CD4-positive, alpha-beta memory T cell (primary cell): ENCODE measurements around the gene MX2. TPM values are rescaled to one million over a fixed set of nuclear protein-coding genes. Genes with fewer than 3 reads are reported as not detected.
"Not testable (repeated sequence)": the region's sequence is repeated elsewhere in the genome, so short reads cannot be mapped to it uniquely, and the experiment has no call there.

ENCODE experiments used
- CTCF ChIA-PET: fragments of 350-600 bp; sonication (Branson Sonifier 250); formaldehyde crosslinking; loops from one replicate; lab custom pipeline; 2021; ENCODE audit warnings: inconsistent platforms; ENCODE audit not compliant: partially characterized antibody; lab: Charles Lee
- POLR2A ChIA-PET: fragments of 350-600 bp; sonication (Branson Sonifier 250); formaldehyde crosslinking; loops from one replicate; lab custom pipeline; 2021; ENCODE audit not compliant: partially characterized antibody; lab: Charles Lee
- DNase-seq, 5 donors: peaks; one replicate each; pipeline versions ENCODE4 v3.0.0 to v3.0.0-alpha.2; 2020 to 2022; ENCODE audit warnings: mixed read lengths in 1 of 5
- H3K27ac ChIP-seq: one replicate; pipeline ENCODE4 v1.7.0; 2013; ENCODE audit warnings: low read depth, low read length
- H3K27me3 ChIP-seq: 2 replicates; pipeline ENCODE4 v1.7.0; 2013; ENCODE audit warnings: mild to moderate bottlenecking, low read length, moderate library complexity; ENCODE audit not compliant: insufficient read depth
- H3K36me3 ChIP-seq: 2 replicates; pipeline ENCODE4 v1.7.0; 2013; ENCODE audit warnings: mild to moderate bottlenecking, low read length, moderate library complexity; ENCODE audit not compliant: insufficient read depth
- H3K4me1 ChIP-seq: 2 replicates; pipeline ENCODE4 v1.7.0; 2013; ENCODE audit warnings: mild to moderate bottlenecking, low read length, moderate library complexity; ENCODE audit not compliant: insufficient read depth
- H3K4me3 ChIP-seq, 2 donors: one replicate each; pipeline ENCODE4 v1.7.0; 2013; ENCODE audit warnings: low read length in 2 of 2, mild to moderate bottlenecking in 1 of 2
- H3K9me3 ChIP-seq, 2 donors: one replicate each; pipeline ENCODE4 v1.7.0; 2013; ENCODE audit warnings: low read length in 2 of 2, control low read depth in 1 of 2; ENCODE audit not compliant: control insufficient read depth in 1 of 2
- H3K27ac Mint-ChIP-seq, 7 donors: one replicate each; pipeline ENCODE4 v1.8.0; 2020 to 2021; ENCODE audit warnings: mixed read lengths in 7 of 7, mild to moderate bottlenecking in 6 of 7, inconsistent platforms in 3 of 7, moderate library complexity in 3 of 7
- H3K27me3 Mint-ChIP-seq, 2 donors: one replicate each; pipeline ENCODE4 v1.8.0; 2020 to 2021; ENCODE audit warnings: mixed read lengths in 2 of 2
- H3K36me3 Mint-ChIP-seq, 2 donors: one replicate each; pipeline ENCODE4 v1.8.0; 2020 to 2021; ENCODE audit warnings: mixed read lengths in 2 of 2, inconsistent platforms in 1 of 2, mild to moderate bottlenecking in 1 of 2
- H3K4me1 Mint-ChIP-seq, 4 donors: one replicate each; pipeline ENCODE4 v1.8.0; 2020 to 2021; ENCODE audit warnings: mixed read lengths in 4 of 4, mild to moderate bottlenecking in 1 of 4
- H3K4me3 Mint-ChIP-seq, 8 donors: one replicate each; pipeline ENCODE4 v1.8.0; 2020 to 2021; ENCODE audit warnings: mixed read lengths in 8 of 8, mild to moderate bottlenecking in 7 of 8, moderate library complexity in 6 of 8, inconsistent platforms in 3 of 8
- H3K9me3 Mint-ChIP-seq, 8 donors: one replicate each; pipeline ENCODE4 v1.8.0; 2020 to 2021; ENCODE audit warnings: mixed read lengths in 8 of 8, mild to moderate bottlenecking in 5 of 8, inconsistent platforms in 3 of 8, moderate library complexity in 1 of 8
- intact Hi-C: fragments of 100-400 bp; cut with micrococcal nuclease; formaldehyde crosslinking; loops from one replicate; pipeline ENCODE4 v1.15.1; 2023
- polyA plus RNA-seq, 2 donors: library from polyadenylated mRNA; unstranded; fragments of 300-500 nt; fragmentation: Illumina TruSeq; gene quantifications; one replicate each; pipeline ENCODE4 v1.2.3, GENCODE V29; 2021
- total RNA-seq, 2 experiments: library from RNA; stranded (reverse); gene quantifications; one replicate each; pipeline ENCODE4 v1.2.3, GENCODE V29; 2021

Gene MX2
- total and polyA plus RNA-seq, 4 experiments from 2014 or later, result 29.6 to 107 (median 72.8) TPM

GRCh38 chr21:41407541-41408460 lies 46.0 kb downstream of the MX2 start:
- H3K4me1 ChIP-seq, result no peaks in the 10 kb centered on the region

GRCh38 chr21:41410361-41410760 lies 48.5 kb downstream of the MX2 start:
- H3K4me1 Mint-ChIP-seq, result peaks cover 0 to 7% (median 0%) of the 10 kb centered on the region in 4 donors
- Histone ChIP-seq H3K4me1 (no peaks in the 10 kb centered on the region), H3K27me3 (no peaks in the 10 kb centered on the region), H3K4me3 (no peak overlapping the region), H3K9me3 (no peaks in the 10 kb centered on the region), H3K27ac (no peak overlapping the region), H3K36me3 (peaks cover 28% of the 10 kb centered on the region)
- intact Hi-C loops, result no loop called here
- H3K27ac Mint-ChIP-seq, result peak overlapping the region in 1 of 7 donors; percentile 39
- no peak overlapping the region for H3K4me3 Mint-ChIP-seq
- ChIA-PET POLR2A (interaction anchor here (3.4 kb wide), 1 partner anchor 14 kb away, joined by 19 read pairs; the partner anchor contains the start of gene MX1), CTCF (interaction anchor here (2.1 kb wide), 1 partner anchor 127 kb away, joined by 15 read pairs; no protein-coding TSS in a partner anchor)
- H3K27me3 Mint-ChIP-seq, result no peaks in the 10 kb centered on the region
- peaks cover 53 to 68% of the 10 kb centered on the region in 2 donors for H3K36me3 Mint-ChIP-seq
- DNase-seq, result no peak
- H3K9me3 Mint-ChIP-seq, result peaks cover 0 to 44% (median 35%) of the 10 kb centered on the region in 8 donors

More at GRCh38 chr21:41407541-41408460, 46.0 kb downstream of the MX2 start:
- no peak overlapping the region for H3K27ac ChIP-seq
- no peaks in the 10 kb centered on the region for H3K9me3 ChIP-seq
- POLR2A ChIA-PET, result no interaction called here
- no peak for DNase-seq
- H3K4me3 Mint-ChIP-seq, result no peak overlapping the region
- peaks cover 0 to 7% (median 0%) of the 10 kb centered on the region in 4 donors for H3K4me1 Mint-ChIP-seq
- CTCF ChIA-PET, result no interaction called here
- H3K27me3 Mint-ChIP-seq, result no peaks in the 10 kb centered on the region
- intact Hi-C loops, result no loop called here
- no peak overlapping the region for H3K4me3 ChIP-seq
- H3K27me3 ChIP-seq, result no peaks in the 10 kb centered on the region
- H3K36me3 ChIP-seq, result peaks cover 48% of the 10 kb centered on the region
- peaks cover 67 to 85% of the 10 kb centered on the region in 2 donors for H3K36me3 Mint-ChIP-seq
- H3K9me3 Mint-ChIP-seq, result peaks cover 0 to 28% (median 22%) of the 10 kb centered on the region in 8 donors
- peak overlapping the region in 1 of 7 donors; percentile 15 for H3K27ac Mint-ChIP-seq

GRCh38 chr21:41410767-41411448 lies 49.1 kb downstream of the MX2 start:
- no peaks in the 10 kb centered on the region for H3K4me1 ChIP-seq
- peaks cover 27% of the 10 kb centered on the region for H3K36me3 ChIP-seq
- ChIA-PET CTCF (interaction anchor here (2.1 kb wide), 1 partner anchor 127 kb away, joined by 15 read pairs; no protein-coding TSS in a partner anchor), POLR2A (interaction anchor here (3.4 kb wide), 1 partner anchor 14 kb away, joined by 19 read pairs; the partner anchor contains the start of gene MX1)
- no peaks in the 10 kb centered on the region for H3K27me3 ChIP-seq
- Mint-ChIP-seq H3K4me1 (peaks cover 0 to 7% (median 0%) of the 10 kb centered on the region in 4 donors), H3K27me3 (no peaks in the 10 kb centered on the region), H3K9me3 (peaks cover 0 to 46% (median 35%) of the 10 kb centered on the region in 8 donors), H3K4me3 (no peak overlapping the region), H3K27ac (peak overlapping the region in 2 of 7 donors; percentile 29 to 63), H3K36me3 (peaks cover 53 to 67% of the 10 kb centered on the region in 2 donors)
- DNase-seq, result no peak
- H3K9me3 ChIP-seq, result no peaks in the 10 kb centered on the region
- intact Hi-C loops, result no loop called here
- no peak overlapping the region for H3K27ac ChIP-seq
- H3K4me3 ChIP-seq, result no peak overlapping the region

- Histone ChIP-seq H3K9me3 (no peaks in the 10 kb centered on the region), H3K4me3 (no peak overlapping the region), H3K27ac (no peak overlapping the region), H3K27me3 (no peaks in the 10 kb centered on the region), H3K4me1 (no peaks in the 10 kb centered on the region), H3K36me3 (peaks cover 26% of the 10 kb centered on the region)
- intact Hi-C loops, result no loop called here
- Mint-ChIP-seq H3K27me3 (no peaks in the 10 kb centered on the region), H3K9me3 (peaks cover 0 to 46% (median 35%) of the 10 kb centered on the region in 8 donors), H3K27ac (peak overlapping the region in 3 of 7 donors; percentile 19 to 35 (median 29)), H3K4me1 (peaks cover 0 to 7% (median 0%) of the 10 kb centered on the region in 4 donors), H3K4me3 (no peak overlapping the region), H3K36me3 (peaks cover 46 to 62% of the 10 kb centered on the region in 2 donors)
- POLR2A ChIA-PET, result interaction anchor here (3.4 kb wide), 1 partner anchor 13 kb away, joined by 19 read pairs; the partner anchor contains the start of gene MX1
- DNase-seq, result peak in 1 of 5 donors; percentile 12
- CTCF ChIA-PET, result interaction anchor here (1.8 to 2.1 kb wide), 2 partner anchors 14 to 128 kb away, joined by 6 to 15 read pairs; partner anchors contain the start of gene MX1
Measured at GRCh38 chr21:41411449-41412089, 49.7 kb downstream of the MX2 start.

GRCh38 chr21:41417505-41417904 lies 55.7 kb downstream of the MX2 start:
- H3K9me3 Mint-ChIP-seq, result peaks cover 0 to 27% (median 17%) of the 10 kb centered on the region in 8 donors
- H3K36me3 Mint-ChIP-seq, DNase-seq, intact Hi-C loops, H3K36me3 ChIP-seq, H3K27me3 ChIP-seq, H3K9me3 ChIP-seq, H3K27ac ChIP-seq, H3K4me3 Mint-ChIP-seq, H3K4me1 ChIP-seq, H3K27me3 Mint-ChIP-seq, H3K4me3 ChIP-seq: not testable (repeated sequence)
- CTCF ChIA-PET, result interaction anchor here (0.9 to 2.0 kb wide), 3 partner anchors 9 to 134 kb away, joined by 3 to 4 read pairs (median 3); no protein-coding TSS in a partner anchor
- H3K4me1 Mint-ChIP-seq, result peaks cover 7 to 24% (median 14%) of the 10 kb centered on the region in 4 donors
- POLR2A ChIA-PET, result interaction anchor here (1.1 to 2.4 kb wide), 3 partner anchors 8 to 55 kb away, joined by 4 to 15 read pairs (median 4); partner anchors contain the start of genes MX1 and MX2
- peak overlapping the region in 6 of 7 donors; percentile 1 to 86 (median 50) for H3K27ac Mint-ChIP-seq

- POLR2A ChIA-PET, result interaction anchor here (1.1 to 2.4 kb wide), 3 partner anchors 8 to 56 kb away, joined by 4 to 15 read pairs (median 4); partner anchors contain the start of genes MX1 and MX2
- Histone ChIP-seq H3K9me3 (no peaks in the 10 kb centered on the region), H3K4me3 (no peak overlapping the region), H3K36me3 (no peaks in the 10 kb centered on the region), H3K27ac (no peak overlapping the region), H3K4me1 (peaks cover 7% of the 10 kb centered on the region), H3K27me3 (no peaks in the 10 kb centered on the region)
- no peaks in the 10 kb centered on the region for H3K27me3 Mint-ChIP-seq
- H3K9me3 Mint-ChIP-seq, result peaks cover 0 to 18% (median 8%) of the 10 kb centered on the region in 8 donors
- H3K27ac Mint-ChIP-seq, result peak overlapping the region; percentile 39 to 94 (median 87)
- CTCF ChIA-PET, result interaction anchor here (2.0 kb wide), 1 partner anchor 135 kb away, joined by 4 read pairs; no protein-coding TSS in a partner anchor
- peaks cover 10 to 31% (median 18%) of the 10 kb centered on the region in 4 donors for H3K4me1 Mint-ChIP-seq
- no peak for DNase-seq
- intact Hi-C loops, result no loop called here
- H3K36me3 Mint-ChIP-seq, result peaks cover 0 to 2% of the 10 kb centered on the region in 2 donors
- peak overlapping the region in 5 of 8 donors; percentile 5 to 67 (median 13) for H3K4me3 Mint-ChIP-seq
Measured at GRCh38 chr21:41418393-41418792, 56.6 kb downstream of the MX2 start.
